ENCODE data around the gene TMEM119.

GRCh38 chr12:108594960-108595710 lies 2.7 kb downstream of the TMEM119 start:
- TF ChIP-seq CTCF (IDR thresholded peaks at IDR 0.05) (no peak), POLR2AphosphoS5 (IDR thresholded peaks at IDR 0.05; ENCODE audit: low read depth, low read length) (no peak), REST (IDR thresholded peaks at IDR 0.05; ENCODE audit: insufficient read depth in 1 of 2, low read depth in 2 of 2, low read length in 1 of 2) (no peak), SIN3A (IDR thresholded peaks at IDR 0.05; ENCODE audit: borderline replicate concordance, insufficient read depth, low read depth, low read length) (no peak)

Data from Panc1 (cell line).